Mammary epithelial cell (primary cell): ENCODE measurements around the gene NXF3.
"Not testable (repeated sequence)": the region's sequence is repeated elsewhere in the genome, so short reads cannot be mapped to it uniquely, and the experiment has no call there.

Experiments used
- CTCF ChIP-seq, 2 donors: IDR thresholded peaks in 1 of 2; conservative IDR thresholded peaks in 1 of 2; 2 replicates each; pipeline ENCODE4 v1.5.1; 2011 to 2012; ENCODE audit warnings: inconsistent platforms in 2 of 2, low read length in 2 of 2, mild to moderate bottlenecking in 2 of 2, control low read depth in 1 of 2, low read depth in 1 of 2; ENCODE audit not compliant: insufficient read depth in 1 of 2; ENCODE audit errors: extremely low read depth in 1 of 2
- EZH2 ChIP-seq: IDR thresholded peaks from 2 replicates; pipeline ENCODE4 v1.6.1; 2012; ENCODE audit warnings: low read length, inconsistent platforms, borderline replicate concordance

GRCh38 chrX:103116970-103117369 lies 24.0 kb upstream of the NXF3 start:
- TF ChIP-seq CTCF (conservative IDR thresholded peaks at IDR 0.05 in 1 of 2, IDR thresholded peaks at IDR 0.05 in 1 of 2; ENCODE audit: extremely low read depth in 1 of 2, insufficient read depth in 1 of 2, low read depth in 1 of 2, low read length in 2 of 2); EZH2: not testable (repeated sequence)
